Measurements from ENCODE around the gene MOCOS. TPM values are rescaled to one million over a fixed set of nuclear protein-coding genes. Genes with fewer than 3 reads are reported as not detected.

Gene MOCOS
- total and polyA plus RNA-seq, 2 experiments from 2014 or later = 3.1 to 8.6 TPM

- Histone ChIP-seq H3K9me3 (ENCODE audit: low read depth) (no peaks in the 10 kb centered on the region), H3K79me2 (no peaks in the 10 kb centered on the region), H3K4me1 (ENCODE audit: insufficient read depth) (no peaks in the 10 kb centered on the region), H3K4me3 (no peak overlapping the region), H4K20me1 (ENCODE audit: insufficient read depth, poor library complexity, severe bottlenecking) (no peaks in the 10 kb centered on the region), H3K36me3 (replicated peaks; ENCODE audit: insufficient read depth, low read depth) (no peaks in the 10 kb centered on the region), H2AFZ (no peak overlapping the region), H3K27me3 (no peaks in the 10 kb centered on the region), H3K27ac (no peak overlapping the region), H3K4me2 (no peak overlapping the region), H3K9me2 (replicated peaks; ENCODE audit: insufficient read depth) (no peaks in the 10 kb centered on the region)
- TF ChIP-seq EZH2phosphoT487 (IDR thresholded peaks at IDR 0.05; ENCODE audit: low read depth, severe bottlenecking, unreplicated experiment) (no peak), EZH2 (IDR thresholded peaks at IDR 0.05; ENCODE audit: borderline replicate concordance) (no peak), CTCF (IDR thresholded peaks at IDR 0.05; ENCODE audit: poor library complexity) (no peak)
- 100% methylated on average over 1 of the region's 1 CpG for WGBS (ENCODE audit: low lambda C conversion rate, missing lambda C conversion rate)
- no peak for DNase-seq (ENCODE audit: low spot score)
Measured at GRCh38 chr18:36262971-36263370, 75.7 kb downstream of the MOCOS start.

- H3K4me2 ChIP-seq = no peak overlapping the region
- WGBS (ENCODE audit: low lambda C conversion rate, missing lambda C conversion rate) = 94% methylated on average over 8 of the region's 8 CpGs
- H2AFZ ChIP-seq = no peak overlapping the region
- no peak overlapping the region for H3K27ac ChIP-seq
- no peak for DNase-seq (ENCODE audit: low spot score)
- no peaks in the 10 kb centered on the region for H3K27me3 ChIP-seq
- H4K20me1 ChIP-seq (ENCODE audit: insufficient read depth, poor library complexity, severe bottlenecking) = no peaks in the 10 kb centered on the region
- TF ChIP-seq CTCF (IDR thresholded peaks at IDR 0.05; ENCODE audit: poor library complexity) (no peak), EZH2 (IDR thresholded peaks at IDR 0.05; ENCODE audit: borderline replicate concordance) (no peak), EZH2phosphoT487 (IDR thresholded peaks at IDR 0.05; ENCODE audit: low read depth, severe bottlenecking, unreplicated experiment) (no peak)
- H3K4me3 ChIP-seq = no peak overlapping the region
- H3K9me2 ChIP-seq (replicated peaks; ENCODE audit: insufficient read depth) = no peaks in the 10 kb centered on the region
- H3K36me3 ChIP-seq (replicated peaks; ENCODE audit: insufficient read depth, low read depth) = no peaks in the 10 kb centered on the region
- no peaks in the 10 kb centered on the region for H3K4me1 ChIP-seq (ENCODE audit: insufficient read depth)
- no peaks in the 10 kb centered on the region for H3K79me2 ChIP-seq
- H3K9me3 ChIP-seq (ENCODE audit: low read depth) = no peaks in the 10 kb centered on the region
Measured at GRCh38 chr18:36264283-36264682, 77.0 kb downstream of the MOCOS start.

DNA sequence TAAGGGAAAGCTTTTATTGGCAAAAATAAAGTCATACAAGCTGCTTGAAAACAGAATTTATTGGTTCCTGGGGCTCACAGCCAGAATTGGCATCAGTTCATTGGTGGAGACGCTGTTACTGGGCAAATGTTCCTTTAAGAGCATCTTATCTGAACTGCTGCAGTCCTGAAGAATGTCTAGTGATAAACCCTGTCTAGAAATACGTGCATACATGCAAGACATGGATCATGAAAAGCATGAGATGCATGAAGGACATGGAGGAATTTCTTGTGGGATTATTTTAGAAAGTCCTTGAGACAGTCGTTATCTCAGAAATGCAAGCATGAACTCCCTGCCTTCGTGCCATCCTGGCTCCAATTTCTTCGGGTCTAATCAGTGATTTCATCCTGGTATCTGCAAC is 77.7 kb downstream of the MOCOS start:
- Histone ChIP-seq H3K79me2 (no peaks in the 10 kb centered on the region), H3K9me3 (ENCODE audit: low read depth) (no peaks in the 10 kb centered on the region), H3K4me1 (ENCODE audit: insufficient read depth) (no peaks in the 10 kb centered on the region), H3K9me2 (replicated peaks; ENCODE audit: insufficient read depth) (no peaks in the 10 kb centered on the region), H3K4me3 (no peak overlapping the region), H2AFZ (no peak overlapping the region), H3K4me2 (peak overlapping the region; percentile 9), H3K27ac (peak overlapping the region; percentile 34), H4K20me1 (ENCODE audit: insufficient read depth, poor library complexity, severe bottlenecking) (no peaks in the 10 kb centered on the region), H3K27me3 (no peaks in the 10 kb centered on the region), H3K36me3 (replicated peaks; ENCODE audit: insufficient read depth, low read depth) (no peaks in the 10 kb centered on the region)
- 36% methylated on average over 5 of the region's 5 CpGs for WGBS (ENCODE audit: low lambda C conversion rate, missing lambda C conversion rate)
- TF ChIP-seq EZH2phosphoT487 (IDR thresholded peaks at IDR 0.05; ENCODE audit: low read depth, severe bottlenecking, unreplicated experiment) (no peak), CTCF (IDR thresholded peaks at IDR 0.05; ENCODE audit: poor library complexity) (no peak), EZH2 (IDR thresholded peaks at IDR 0.05; ENCODE audit: borderline replicate concordance) (no peak)
- DNase-seq (ENCODE audit: low spot score) = peak; percentile 40

GRCh38 chr18:36269157-36269556 is 81.9 kb downstream of the MOCOS start:
- Histone ChIP-seq H3K4me3 (no peak overlapping the region), H3K27me3 (no peaks in the 10 kb centered on the region), H3K9me3 (ENCODE audit: low read depth) (no peaks in the 10 kb centered on the region), H3K27ac (no peak overlapping the region), H3K36me3 (replicated peaks; ENCODE audit: insufficient read depth, low read depth) (no peaks in the 10 kb centered on the region), H4K20me1 (ENCODE audit: insufficient read depth, poor library complexity, severe bottlenecking) (no peaks in the 10 kb centered on the region), H3K79me2 (no peaks in the 10 kb centered on the region), H3K4me2 (no peak overlapping the region), H3K9me2 (replicated peaks; ENCODE audit: insufficient read depth) (no peaks in the 10 kb centered on the region), H2AFZ (no peak overlapping the region), H3K4me1 (ENCODE audit: insufficient read depth) (no peaks in the 10 kb centered on the region)
- TF ChIP-seq EZH2 (IDR thresholded peaks at IDR 0.05; ENCODE audit: borderline replicate concordance) (no peak), CTCF (IDR thresholded peaks at IDR 0.05; ENCODE audit: poor library complexity) (no peak), EZH2phosphoT487 (IDR thresholded peaks at IDR 0.05; ENCODE audit: low read depth, severe bottlenecking, unreplicated experiment) (no peak)
- DNase-seq (ENCODE audit: low spot score) = no peak
- WGBS (ENCODE audit: low lambda C conversion rate, missing lambda C conversion rate) = 94% methylated on average over 4 of the region's 4 CpGs
